SU-DHL-6 (cell line): ENCODE results near the gene MPV17L.

Experiments
- H2AFZ ChIP-seq: fragments of 200-600 bp; sonication (generic); 2 replicates; pipeline ENCODE4 v1.6.1; 2014; ENCODE audit warnings: low read depth, mild to moderate bottlenecking, moderate library complexity, mixed read lengths, antibody characterized with exemption, low read length; ENCODE audit not compliant: severe bottlenecking
- H3F3A ChIP-seq: fragments of 200-600 bp; shearing (Covaris generic); 2 replicates; pipeline ENCODE4 v1.6.0; 2016; ENCODE audit warnings: antibody characterized with exemption, mild to moderate bottlenecking; ENCODE audit not compliant: insufficient read depth
- H3K27ac ChIP-seq: fragments of 200-600 bp; sonication (generic); 2 replicates; pipeline ENCODE4 v1.5.1; 2016; ENCODE audit warnings: low read depth, mild to moderate bottlenecking, low read length, moderate library complexity, mixed read lengths
- H3K27me3 ChIP-seq: fragments of 200-600 bp; sonication (generic), shearing (Covaris generic); 2 replicates; pipeline ENCODE4 v1.6.0; 2014; ENCODE audit warnings: mild to moderate bottlenecking, low read length
- H3K36me3 ChIP-seq: fragments of 200-600 bp; sonication (generic); 2 replicates; pipeline ENCODE4 v1.6.1; 2014; ENCODE audit warnings: mild to moderate bottlenecking, low read length, mixed read lengths
- H3K4me2 ChIP-seq: fragments of 300-600, 200-600 bp; shearing (Covaris generic), sonication (generic); 2 replicates; pipeline ENCODE4 v1.6.0; 2014; ENCODE audit warnings: low read length, low read depth, mild to moderate bottlenecking; ENCODE audit not compliant: poor library complexity, severe bottlenecking
- H3K4me3 ChIP-seq: fragments of 200-600 bp; sonication (generic); 2 replicates; pipeline ENCODE4 v1.5.1; 2014; ENCODE audit warnings: antibody characterized with exemption, low read length, mild to moderate bottlenecking, mixed read lengths; ENCODE audit not compliant: insufficient read depth, poor library complexity, severe bottlenecking
- H3K79me2 ChIP-seq: fragments of 200-600 bp; sonication (generic); 2 replicates; pipeline ENCODE4 v1.6.1; 2014; ENCODE audit warnings: mild to moderate bottlenecking, low read length, moderate library complexity; ENCODE audit not compliant: insufficient read depth
- H3K9ac ChIP-seq: fragments of 200-600 bp; sonication (generic); 2 replicates; pipeline ENCODE4 v1.7.0; 2014; ENCODE audit warnings: mild to moderate bottlenecking, low read length
- H3K9me2 ChIP-seq: fragments of 200-600 bp; sonication (generic); replicated peaks from 2 replicates; pipeline ENCODE4 v1.6.1; 2014; ENCODE audit warnings: low read length; ENCODE audit not compliant: insufficient read depth
- H3K9me3 ChIP-seq: fragments of 200-600 bp; sonication (generic); 2 replicates; pipeline ENCODE4 v1.6.1; 2014; ENCODE audit warnings: low read length, mixed read lengths; ENCODE audit not compliant: insufficient read depth
- H4K20me1 ChIP-seq: fragments of 200-600 bp; sonication (generic); 2 replicates; pipeline ENCODE4 v1.6.1; 2014; ENCODE audit warnings: low read depth, mild to moderate bottlenecking, antibody characterized with exemption, low read length, moderate library complexity, mixed read lengths
- CTCF ChIP-seq: fragments of 200-600 bp; sonication (generic); IDR thresholded peaks from one replicate; pipeline ENCODE4 v1.5.1; 2017; ENCODE audit warnings: antibody characterized with exemption, mild to moderate bottlenecking, low read length, moderate library complexity; ENCODE audit not compliant: insufficient read depth, poor library complexity, severe bottlenecking
- EZH2phosphoT487 ChIP-seq: fragments of 200-600 bp; sonication (generic), shearing (Covaris generic); conservative IDR thresholded peaks from 2 replicates; pipeline ENCODE4 v1.6.1; 2018; ENCODE audit warnings: mild to moderate bottlenecking, antibody characterized with exemption, low read length, moderate library complexity, mixed read lengths

MPV17L gene

DNA sequence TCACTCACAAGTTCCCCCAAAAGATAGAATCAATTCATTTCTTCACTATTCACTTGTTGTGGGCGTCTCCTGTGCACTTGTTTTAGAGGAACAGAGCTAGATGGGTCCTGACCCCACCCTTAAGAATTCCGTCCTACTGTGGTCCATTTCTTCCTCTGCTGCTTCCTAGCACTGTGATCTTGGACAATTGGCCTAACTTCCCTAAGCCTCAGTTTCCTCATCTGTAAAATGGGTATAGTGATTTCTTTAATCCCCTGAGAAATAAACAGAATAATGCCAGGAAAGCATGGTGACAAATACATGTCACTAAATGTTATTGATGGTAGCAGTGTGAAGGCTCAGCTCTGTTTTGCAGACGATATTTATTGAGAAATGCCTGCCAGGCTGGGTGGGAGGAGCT, 48.7 kb downstream of the MPV17L start:
- Histone ChIP-seq H3K36me3 (no peaks in the 10 kb centered on the region), H3K27ac (no peak overlapping the region), H3K9me3 (peaks cover 5% of the 10 kb centered on the region; the same call in 1 of the 2 replicates), H3K9ac (no peak overlapping the region), H3F3A (no peaks in the 10 kb centered on the region), H3K79me2 (no peaks in the 10 kb centered on the region), H3K27me3 (no peaks in the 10 kb centered on the region), H2AFZ (no peak overlapping the region), H3K4me2 (no peak overlapping the region), H4K20me1 (no peaks in the 10 kb centered on the region), H3K4me3 (no peak overlapping the region), H3K9me2 (no peaks in the 10 kb centered on the region)
- TF ChIP-seq CTCF (no peak), EZH2phosphoT487 (no peak)

DNA sequence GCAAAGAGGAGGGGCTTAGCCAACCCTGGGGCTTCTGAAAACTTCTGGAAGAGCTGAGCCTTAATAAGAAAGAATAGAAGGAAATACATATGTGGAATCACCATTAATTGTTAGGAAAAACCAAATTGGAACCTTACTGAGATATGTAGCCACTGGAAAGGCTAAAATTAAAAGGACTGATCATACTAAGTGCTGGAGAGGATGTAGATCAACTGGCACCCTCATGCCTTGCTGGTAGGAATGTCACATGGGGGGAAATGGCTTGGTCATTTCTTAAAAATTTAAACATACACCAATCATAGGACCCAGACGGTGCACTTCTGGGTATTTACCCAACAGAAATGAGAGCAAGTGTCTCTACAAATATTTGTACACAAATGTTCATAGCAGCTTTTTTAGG, 49.9 kb downstream of the MPV17L start:
- no peaks in the 10 kb centered on the region for H3K9me2 ChIP-seq

GRCh38 chr16:15446901-15447300, 51.3 kb downstream of the MPV17L start:
- Histone ChIP-seq H3K36me3 (no peaks in the 10 kb centered on the region), H3K27me3 (no peaks in the 10 kb centered on the region), H2AFZ (no peak overlapping the region), H3K9me3 (peaks cover 5% of the 10 kb centered on the region; the same call in 1 of the 2 replicates), H3F3A (no peaks in the 10 kb centered on the region), H3K4me3 (no peak overlapping the region), H3K4me2 (no peak overlapping the region), H3K27ac (no peak overlapping the region), H3K9me2 (no peaks in the 10 kb centered on the region), H3K9ac (no peak overlapping the region), H3K79me2 (no peaks in the 10 kb centered on the region), H4K20me1 (no peaks in the 10 kb centered on the region)
- no peak for TF ChIP-seq EZH2phosphoT487
- TF ChIP-seq CTCF: no peak

More for the DNA sequence above, 49.9 kb downstream of the MPV17L start:
- Histone ChIP-seq H3K9ac (no peak overlapping the region), H3K36me3 (no peaks in the 10 kb centered on the region), H3K27me3 (no peaks in the 10 kb centered on the region), H3K27ac (no peak overlapping the region), H3K4me2 (no peak overlapping the region), H3K9me3 (peaks cover 5% of the 10 kb centered on the region; the same call in 1 of the 2 replicates), H2AFZ (no peak overlapping the region), H4K20me1 (no peaks in the 10 kb centered on the region), H3K4me3 (no peak overlapping the region), H3F3A (no peaks in the 10 kb centered on the region), H3K79me2 (no peaks in the 10 kb centered on the region)
- TF ChIP-seq CTCF (no peak), EZH2phosphoT487 (no peak)

- H3K9ac ChIP-seq: no peak overlapping the region
- no peaks in the 10 kb centered on the region for H3K36me3 ChIP-seq
- no peaks in the 10 kb centered on the region for H3K9me3 ChIP-seq
- no peaks in the 10 kb centered on the region for H3K9me2 ChIP-seq
- H3K27ac ChIP-seq: no peak overlapping the region
- no peak overlapping the region for H3K4me2 ChIP-seq
- H3K27me3 ChIP-seq: no peaks in the 10 kb centered on the region
- no peaks in the 10 kb centered on the region for H3K79me2 ChIP-seq
- no peaks in the 10 kb centered on the region for H3F3A ChIP-seq
- H2AFZ ChIP-seq: no peak overlapping the region
- TF ChIP-seq EZH2phosphoT487: no peak
- no peak for TF ChIP-seq CTCF
- H3K4me3 ChIP-seq: no peak overlapping the region
- H4K20me1 ChIP-seq: no peaks in the 10 kb centered on the region
These were observed 55.1 kb downstream of the MPV17L start for GRCh38 chr16:15450624-15451023.
